ENCODE measurements around the gene TARBP1. TPM values are rescaled to one million over a fixed set of nuclear protein-coding genes. Genes with fewer than 3 reads are reported as not detected.
"Not testable (repeated sequence)": the region's sequence is repeated elsewhere in the genome, so short reads cannot be mapped to it uniquely, and the experiment has no call there.

The TARBP1 gene
- total RNA-seq, 3 donors from 2014 or later (not counting 1 experiment from before 2014, with no cell fraction given): 29.0 to 37.5 (median 32.2) TPM

DNA sequence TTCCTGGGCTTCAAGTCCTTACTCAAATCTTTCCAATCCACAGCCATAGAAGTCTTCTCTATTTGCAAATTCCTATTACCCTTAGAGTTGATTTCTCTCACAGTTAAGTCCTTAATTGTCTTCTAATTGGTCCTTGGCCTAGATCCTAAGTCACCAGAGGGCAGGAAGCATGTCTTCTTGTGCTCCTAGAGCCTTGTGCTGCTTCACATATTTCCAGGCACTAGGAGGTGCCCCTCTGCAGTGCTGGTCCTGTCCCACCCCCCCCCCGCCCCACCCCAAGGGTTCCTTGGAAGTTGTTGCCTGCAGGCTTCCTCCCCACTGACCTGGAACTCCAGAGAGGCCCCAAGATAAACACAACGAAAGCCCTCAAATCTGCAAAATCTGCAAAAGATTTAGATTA is 28.1 kb upstream of the TARBP1 start:
- H3K4me3 ChIP-seq (ENCODE audit: low read length): no peak overlapping the region
- Mint-ChIP-seq H3K9me3 (no peaks in the 10 kb centered on the region), H3K27ac (no peak overlapping the region), H3K4me3 (no peak overlapping the region), H3K4me1 (no peaks in the 10 kb centered on the region), H3K27me3 (ENCODE audit: low read depth in 2 of 2) (peaks cover 0 to 18% of the 10 kb centered on the region in 2 donors), H3K36me3 (no peaks in the 10 kb centered on the region)
- intact Hi-C loops (cut with micrococcal nuclease): no loop called here
- no peaks in the 10 kb centered on the region for H3K9me3 ChIP-seq (ENCODE audit: control insufficient read depth, insufficient read depth, low read length)
- no peak overlapping the region for H3K27ac ChIP-seq (ENCODE audit: low read length)
- no peaks in the 10 kb centered on the region for H3K36me3 ChIP-seq (ENCODE audit: control insufficient read depth, insufficient read depth, low read length)
- H3K27me3 ChIP-seq (ENCODE audit: control insufficient read depth, insufficient read depth, low read length): no peaks in the 10 kb centered on the region
- TF ChIP-seq CTCF (IDR thresholded peaks at IDR 0.05): no peak
- no peaks in the 10 kb centered on the region for H3K4me1 ChIP-seq (ENCODE audit: control insufficient read depth, insufficient read depth, low read length)
- DNase-seq: no peak
- no peak for ATAC-seq
- 93% methylated on average over 1 of the region's 2 CpGs for WGBS (ENCODE audit: insufficient coverage)

GRCh38 chr1:234505769-234506102 is 26.8 kb upstream of the TARBP1 start:
- no peaks in the 10 kb centered on the region for H3K36me3 ChIP-seq (ENCODE audit: control insufficient read depth, insufficient read depth, low read length)
- H3K9me3 ChIP-seq (ENCODE audit: control insufficient read depth, insufficient read depth, low read length): no peaks in the 10 kb centered on the region
- no peak overlapping the region for H3K27ac ChIP-seq (ENCODE audit: low read length)
- Mint-ChIP-seq H3K36me3 (no peaks in the 10 kb centered on the region), H3K4me1 (no peaks in the 10 kb centered on the region), H3K4me3 (no peak overlapping the region), H3K27ac (no peak overlapping the region), H3K27me3 (ENCODE audit: low read depth in 2 of 2) (peaks cover 0 to 15% of the 10 kb centered on the region in 2 donors), H3K9me3 (no peaks in the 10 kb centered on the region)
- no peaks in the 10 kb centered on the region for H3K27me3 ChIP-seq (ENCODE audit: control insufficient read depth, insufficient read depth, low read length)
- ATAC-seq (no peak), DNase-seq (no peak)
- H3K4me3 ChIP-seq (ENCODE audit: low read length): no peak overlapping the region
- TF ChIP-seq CTCF (IDR thresholded peaks at IDR 0.05): no peak
- H3K4me1 ChIP-seq (ENCODE audit: control insufficient read depth, insufficient read depth, low read length): no peaks in the 10 kb centered on the region
- intact Hi-C loops (cut with micrococcal nuclease): no loop called here

DNA sequence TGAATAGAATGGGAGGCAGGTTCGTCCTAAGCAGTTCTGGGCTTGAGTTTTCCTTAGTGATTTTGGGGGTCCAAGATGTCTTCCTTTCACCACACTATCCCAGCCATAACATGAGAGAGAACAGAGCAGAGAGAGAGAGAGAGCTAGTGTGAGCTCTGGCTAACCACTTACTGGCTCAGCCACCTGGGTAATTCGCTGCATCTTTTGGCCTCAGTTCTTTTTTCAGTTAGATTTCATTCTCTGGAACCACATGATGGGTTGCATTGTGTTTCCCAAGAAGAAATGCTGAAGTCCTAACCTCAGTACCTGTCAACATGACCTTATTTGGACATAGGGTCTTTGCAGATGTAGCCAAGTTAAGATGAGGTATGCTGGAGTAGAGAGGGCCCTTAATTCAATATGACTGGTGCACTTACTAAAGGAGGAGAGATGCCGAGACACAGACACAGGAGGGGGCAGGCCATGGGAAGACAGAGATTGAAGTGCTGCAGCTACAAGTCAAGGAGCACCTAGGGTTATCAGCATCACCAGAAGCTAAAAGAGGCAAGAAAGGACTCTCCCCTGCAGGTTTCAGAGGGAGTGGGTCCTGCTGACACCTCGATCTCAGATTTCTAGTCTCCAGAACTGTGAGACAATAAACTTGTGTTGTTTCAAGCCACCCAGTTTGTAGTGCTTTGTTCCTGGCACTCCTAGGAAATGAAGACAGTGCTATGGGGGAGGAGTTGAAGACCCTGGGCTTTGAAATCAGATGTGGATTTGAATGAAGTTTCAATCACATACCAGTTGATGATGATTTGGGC is 26.2 kb upstream of the TARBP1 start:
- no peaks in the 10 kb centered on the region for H3K27me3 ChIP-seq (ENCODE audit: control insufficient read depth, insufficient read depth, low read length)
- H3K27me3 Mint-ChIP-seq (ENCODE audit: low read depth in 2 of 2): peaks cover 0 to 13% of the 10 kb centered on the region in 2 donors
- 73% methylated on average over 3 of the region's 4 CpGs for WGBS (ENCODE audit: insufficient coverage)
- H3K4me1 ChIP-seq (ENCODE audit: control insufficient read depth, insufficient read depth, low read length): no peaks in the 10 kb centered on the region
- H3K4me3 Mint-ChIP-seq: no peak overlapping the region
- DNase-seq (no peak), ATAC-seq (no peak)
- no peaks in the 10 kb centered on the region for H3K36me3 Mint-ChIP-seq
- no peaks in the 10 kb centered on the region for H3K4me1 Mint-ChIP-seq
- no peaks in the 10 kb centered on the region for H3K9me3 Mint-ChIP-seq
- H3K36me3 ChIP-seq (ENCODE audit: control insufficient read depth, insufficient read depth, low read length): no peaks in the 10 kb centered on the region
- no peaks in the 10 kb centered on the region for H3K9me3 ChIP-seq (ENCODE audit: control insufficient read depth, insufficient read depth, low read length)
- TF ChIP-seq CTCF (IDR thresholded peaks at IDR 0.05): no peak
- H3K27ac ChIP-seq (ENCODE audit: low read length): no peak overlapping the region
- no peak overlapping the region for H3K4me3 ChIP-seq (ENCODE audit: low read length)
- intact Hi-C loops (cut with micrococcal nuclease): no loop called here
- no peak overlapping the region for H3K27ac Mint-ChIP-seq

DNA sequence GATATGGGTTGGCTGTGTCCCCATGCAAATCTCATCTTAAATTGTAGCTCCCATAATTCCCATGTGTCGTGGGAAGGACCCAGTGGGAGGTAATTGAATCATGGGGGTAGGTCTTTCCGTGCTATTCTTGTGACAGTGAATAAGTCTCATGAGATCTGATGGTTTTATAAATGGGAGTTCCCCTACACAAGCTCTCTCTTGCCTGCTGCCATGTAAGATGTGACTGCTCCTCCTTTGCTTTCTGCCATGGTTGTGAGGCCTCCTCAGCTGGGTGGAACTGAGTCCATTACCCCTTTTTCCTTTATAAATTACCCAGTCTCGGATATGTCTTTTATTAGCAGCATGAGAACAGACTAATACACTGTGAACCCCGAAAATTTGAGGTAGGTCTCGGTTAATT is 25.3 kb upstream of the TARBP1 start:
- H3K36me3 ChIP-seq (ENCODE audit: control insufficient read depth, insufficient read depth, low read length); H3K4me3 ChIP-seq (ENCODE audit: low read length); H3K4me3 Mint-ChIP-seq; DNase-seq; H3K27ac Mint-ChIP-seq; H3K27me3 Mint-ChIP-seq (ENCODE audit: low read depth in 2 of 2); H3K4me1 Mint-ChIP-seq; ATAC-seq; intact Hi-C loops (cut with micrococcal nuclease); H3K4me1 ChIP-seq (ENCODE audit: control insufficient read depth, insufficient read depth, low read length); H3K9me3 Mint-ChIP-seq; H3K27me3 ChIP-seq (ENCODE audit: control insufficient read depth, insufficient read depth, low read length); H3K9me3 ChIP-seq (ENCODE audit: control insufficient read depth, insufficient read depth, low read length); H3K27ac ChIP-seq (ENCODE audit: low read length); H3K36me3 Mint-ChIP-seq: not testable (repeated sequence)
- WGBS (ENCODE audit: insufficient coverage): 87% methylated on average over 4 of the region's 5 CpGs
